ENCODE results near the gene MICAL2. TPM values are rescaled to one million over a fixed set of nuclear protein-coding genes. Genes with fewer than 3 reads are reported as not detected.

Gene MICAL2
- total RNA-seq, 2 donors from 2014 or later, result 19.9 to 39.6 TPM

GRCh38 chr11:12159351-12160099 lies 49.1 kb downstream of the MICAL2 start:
- Mint-ChIP-seq H3K27ac (peak overlapping the region; percentile 46 to 76), H3K9me3 (no peaks in the 10 kb centered on the region), H3K27me3 (no peaks in the 10 kb centered on the region), H3K4me1 (ENCODE audit: low read depth in 2 of 2) (peaks cover 51 to 59% of the 10 kb centered on the region in 2 donors), H3K4me3 (no peak overlapping the region), H3K36me3 (no peaks in the 10 kb centered on the region)
- DNase-seq (ENCODE audit: low spot score) (no peak), ATAC-seq (peak in 1 of 2 donors; percentile 22)

- H3K27ac Mint-ChIP-seq, result peak overlapping the region; percentile 43 to 67
Measured at GRCh38 chr11:12160231-12160630, 49.8 kb downstream of the MICAL2 start.

DNA sequence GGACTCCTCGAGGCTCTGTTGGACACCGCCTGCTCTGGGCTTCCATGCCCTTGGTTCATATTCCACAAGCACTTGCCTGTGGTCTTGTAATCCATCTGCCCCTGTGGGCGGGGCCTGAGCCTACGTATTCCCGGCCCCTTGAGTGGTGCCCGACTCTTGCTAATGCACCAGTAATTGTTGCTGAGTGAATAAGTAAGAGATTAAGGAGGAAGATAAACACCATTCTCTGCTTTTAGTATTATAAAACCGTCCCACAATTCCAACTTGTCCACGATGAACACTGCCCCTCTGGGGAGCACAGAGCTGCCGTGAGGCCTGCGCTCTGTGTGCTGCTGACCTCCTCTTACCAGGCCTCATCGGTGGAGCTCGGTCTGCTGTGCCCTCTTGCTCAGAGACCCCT lies 50.3 kb downstream of the MICAL2 start:
- Mint-ChIP-seq H3K27ac (peak overlapping the region; percentile 43 to 67), H3K36me3 (no peaks in the 10 kb centered on the region), H3K4me1 (ENCODE audit: low read depth in 2 of 2) (peaks cover 50 to 53% of the 10 kb centered on the region in 2 donors), H3K27me3 (no peaks in the 10 kb centered on the region), H3K4me3 (no peak overlapping the region), H3K9me3 (no peaks in the 10 kb centered on the region)
- ATAC-seq, result no peak
- no peak for DNase-seq (ENCODE audit: low spot score)

More at GRCh38 chr11:12160231-12160630, 49.8 kb downstream of the MICAL2 start:
- H3K4me1 Mint-ChIP-seq (ENCODE audit: low read depth in 2 of 2), result peaks cover 51 to 58% of the 10 kb centered on the region in 2 donors
- DNase-seq (ENCODE audit: low spot score) (no peak), ATAC-seq (no peak)
- no peaks in the 10 kb centered on the region for H3K27me3 Mint-ChIP-seq
- H3K9me3 Mint-ChIP-seq, result no peaks in the 10 kb centered on the region
- no peak overlapping the region for H3K4me3 Mint-ChIP-seq
- no peaks in the 10 kb centered on the region for H3K36me3 Mint-ChIP-seq

- Mint-ChIP-seq H3K36me3 (no peaks in the 10 kb centered on the region), H3K27me3 (no peaks in the 10 kb centered on the region), H3K4me1 (ENCODE audit: low read depth in 2 of 2) (peaks cover 46 to 49% of the 10 kb centered on the region in 2 donors), H3K9me3 (no peaks in the 10 kb centered on the region), H3K27ac (peak overlapping the region in 1 of 2 donors; percentile 67), H3K4me3 (no peak overlapping the region)
- DNase-seq (ENCODE audit: low spot score) (no peak), ATAC-seq (no peak)
Measured at GRCh38 chr11:12161137-12161536, 50.7 kb downstream of the MICAL2 start.

GRCh38 chr11:12161603-12162350 lies 51.4 kb downstream of the MICAL2 start:
- Mint-ChIP-seq H3K36me3 (no peaks in the 10 kb centered on the region), H3K27ac (no peak overlapping the region)

GRCh38 chr11:12162652-12163051 lies 52.3 kb downstream of the MICAL2 start:
- Mint-ChIP-seq H3K27me3 (no peaks in the 10 kb centered on the region), H3K4me3 (no peak overlapping the region), H3K4me1 (ENCODE audit: low read depth in 2 of 2) (peaks cover 43 to 49% of the 10 kb centered on the region in 2 donors), H3K9me3 (no peaks in the 10 kb centered on the region), H3K36me3 (no peaks in the 10 kb centered on the region), H3K27ac (peak overlapping the region in 1 of 2 donors; percentile 45)
- no peak for DNase-seq (ENCODE audit: low spot score)
- ATAC-seq, result no peak

More at GRCh38 chr11:12161603-12162350, 51.4 kb downstream of the MICAL2 start:
- H3K4me1 Mint-ChIP-seq (ENCODE audit: low read depth in 2 of 2), result peaks cover 44 to 49% of the 10 kb centered on the region in 2 donors
- H3K9me3 Mint-ChIP-seq, result no peaks in the 10 kb centered on the region
- ATAC-seq (no peak), DNase-seq (ENCODE audit: low spot score) (no peak)
- no peaks in the 10 kb centered on the region for H3K27me3 Mint-ChIP-seq
- H3K4me3 Mint-ChIP-seq, result no peak overlapping the region

GRCh38 chr11:12163181-12163941 lies 53.0 kb downstream of the MICAL2 start:
- ATAC-seq, result no peak
- H3K4me3 Mint-ChIP-seq, result no peak overlapping the region

GRCh38 chr11:12164061-12165014 lies 53.9 kb downstream of the MICAL2 start:
- Mint-ChIP-seq H3K27me3 (no peaks in the 10 kb centered on the region), H3K9me3 (no peaks in the 10 kb centered on the region), H3K27ac (peak overlapping the region; percentile 22 to 45), H3K4me3 (peak overlapping the region; percentile 39), H3K36me3 (no peaks in the 10 kb centered on the region), H3K4me1 (ENCODE audit: low read depth in 2 of 2) (peaks cover 38 to 42% of the 10 kb centered on the region in 2 donors)
- no peak for ATAC-seq
- DNase-seq (ENCODE audit: low spot score), result no peak

More at GRCh38 chr11:12163181-12163941, 53.0 kb downstream of the MICAL2 start:
- Mint-ChIP-seq H3K27me3 (no peaks in the 10 kb centered on the region), H3K27ac (peak overlapping the region; percentile 22 to 45), H3K36me3 (no peaks in the 10 kb centered on the region), H3K4me1 (ENCODE audit: low read depth in 2 of 2) (peaks cover 44 to 47% of the 10 kb centered on the region in 2 donors), H3K9me3 (no peaks in the 10 kb centered on the region)
- DNase-seq (ENCODE audit: low spot score), result no peak

GRCh38 chr11:12165237-12165875 lies 55.0 kb downstream of the MICAL2 start:
- DNase-seq (ENCODE audit: low spot score), result no peak
- Mint-ChIP-seq H3K9me3 (no peaks in the 10 kb centered on the region), H3K4me3 (no peak overlapping the region)

GRCh38 chr11:12166299-12167060 lies 56.1 kb downstream of the MICAL2 start:
- Mint-ChIP-seq H3K9me3 (no peaks in the 10 kb centered on the region), H3K4me1 (ENCODE audit: low read depth in 2 of 2) (peaks cover 26 to 31% of the 10 kb centered on the region in 2 donors), H3K4me3 (peak overlapping the region; percentile 1), H3K27ac (peak overlapping the region; percentile 48 to 93), H3K27me3 (no peaks in the 10 kb centered on the region), H3K36me3 (no peaks in the 10 kb centered on the region)
- no peak for ATAC-seq
- DNase-seq (ENCODE audit: low spot score), result no peak

More at GRCh38 chr11:12165237-12165875, 55.0 kb downstream of the MICAL2 start:
- no peak overlapping the region for H3K27ac Mint-ChIP-seq
- H3K36me3 Mint-ChIP-seq, result no peaks in the 10 kb centered on the region
- no peak for ATAC-seq
- peaks cover 30 to 35% of the 10 kb centered on the region in 2 donors for H3K4me1 Mint-ChIP-seq (ENCODE audit: low read depth in 2 of 2)
- H3K27me3 Mint-ChIP-seq, result no peaks in the 10 kb centered on the region

DNA sequence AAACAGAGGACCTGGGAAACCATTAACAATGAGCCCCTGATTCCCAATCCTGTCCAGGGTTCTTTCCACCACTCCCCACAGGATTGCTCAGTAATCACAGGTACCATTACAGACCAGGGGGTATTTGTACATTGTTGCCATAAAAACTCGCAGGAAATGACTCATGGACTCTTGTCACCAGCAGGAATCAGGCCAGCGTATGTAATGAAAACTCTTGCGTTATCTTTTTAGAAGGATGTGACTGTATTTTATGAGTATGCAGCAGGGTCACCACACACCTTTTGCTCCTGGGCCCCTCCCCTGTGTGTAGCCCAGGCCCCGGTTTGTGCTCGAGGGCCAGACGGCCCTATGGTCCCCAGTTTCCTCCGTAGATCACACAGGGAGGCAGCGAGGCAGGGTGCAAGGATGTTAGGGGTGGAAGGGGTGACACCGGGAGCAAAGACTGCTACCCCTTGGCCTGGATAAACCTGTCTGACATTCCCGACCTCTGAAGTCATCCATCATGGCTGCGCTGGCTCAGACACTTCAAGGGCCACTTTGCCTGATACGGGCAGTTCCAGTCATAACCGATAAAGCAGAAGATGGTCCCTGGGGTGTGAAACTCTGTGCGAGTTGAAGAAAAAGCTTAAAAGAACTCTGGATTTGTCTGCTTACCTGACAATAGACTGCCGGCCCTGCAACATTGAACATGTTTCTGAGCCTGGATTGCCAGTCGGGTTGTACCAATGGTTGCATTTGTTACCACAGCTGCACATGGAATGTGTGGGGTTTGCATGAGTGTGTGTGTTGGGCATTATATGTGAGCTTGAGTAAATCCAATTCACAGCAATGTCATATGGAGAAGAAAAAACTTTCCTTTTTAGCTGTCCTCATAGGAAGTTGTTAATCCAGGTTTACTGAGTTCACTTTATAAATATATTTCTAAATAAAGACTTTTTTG lies 56.9 kb downstream of the MICAL2 start:
- ATAC-seq, result peak; percentile 89 to 92
- Mint-ChIP-seq H3K4me3 (peak overlapping the region; percentile 1), H3K9me3 (no peaks in the 10 kb centered on the region), H3K27me3 (no peaks in the 10 kb centered on the region), H3K36me3 (no peaks in the 10 kb centered on the region), H3K4me1 (ENCODE audit: low read depth in 2 of 2) (peaks cover 28 to 34% of the 10 kb centered on the region in 2 donors), H3K27ac (peak overlapping the region; percentile 48 to 93)
- no peak for DNase-seq (ENCODE audit: low spot score)

Measured in natural killer cell treated with Interleukin-12 subunit alpha and Interleukin-12 subunit beta and Interleukin-15 and Interleukin-18, amount 100 ng/mL, for 72 hours (primary cell).